ENCODE data around the gene RAD21L1. TPM values are rescaled to one million over a fixed set of nuclear protein-coding genes. Genes with fewer than 3 reads are reported as not detected.

Gene RAD21L1
- total RNA-seq, 1 donor from 2014 or later: not detected

DNA sequence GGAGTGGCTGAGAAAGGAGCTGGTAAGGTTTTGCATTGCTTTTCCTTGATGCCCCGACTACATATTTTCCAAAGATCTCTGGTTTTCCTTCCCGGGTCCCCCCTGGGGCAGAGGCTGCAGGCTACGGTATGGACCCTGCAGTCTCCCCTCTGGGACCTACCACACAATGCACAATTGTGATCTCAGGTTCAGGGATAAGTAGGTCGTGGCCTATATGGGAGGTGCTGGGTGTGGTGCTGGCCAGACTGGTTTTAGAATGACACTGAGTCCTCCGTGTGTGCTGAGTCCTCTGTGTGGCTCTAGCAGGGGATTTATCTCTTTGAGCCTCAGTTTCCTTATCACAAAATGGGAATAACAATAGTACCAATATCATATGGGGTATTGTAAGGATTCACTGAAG, 22.2 kb upstream of the RAD21L1 start:
- intact Hi-C loops (cut with DNase I): loop anchor here (10.0 kb wide), 1 partner anchor 389 kb away; no protein-coding TSS in a partner anchor
- no peak overlapping the region for H3K27ac ChIP-seq

DNA sequence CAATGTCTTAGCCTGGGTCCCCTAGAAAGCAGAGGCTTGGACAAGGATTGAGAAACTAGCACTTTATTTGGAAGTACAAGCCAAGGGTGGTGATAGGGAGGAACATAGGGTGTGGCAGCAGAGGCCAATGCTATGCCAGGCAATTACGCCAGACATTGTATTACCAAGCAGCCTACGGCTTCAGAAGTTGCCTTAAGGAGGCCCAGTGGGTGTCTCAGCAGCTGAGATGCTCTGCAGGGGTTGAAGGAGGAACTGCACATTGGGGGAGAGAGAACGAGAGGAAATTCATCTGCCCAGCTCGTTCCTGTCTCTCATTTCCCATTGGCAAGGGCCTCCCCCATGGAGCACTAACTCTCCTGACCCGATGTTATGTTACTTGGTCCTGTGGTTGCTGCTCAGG, 21.7 kb upstream of the RAD21L1 start:
- Histone ChIP-seq H3K4me1 (no peaks in the 10 kb centered on the region), H3K36me3 (no peaks in the 10 kb centered on the region), H3K9me3 (no peaks in the 10 kb centered on the region), H3K27me3 (no peaks in the 10 kb centered on the region), H3K27ac (no peak overlapping the region), H3K4me3 (no peak overlapping the region)
- intact Hi-C loops (cut with DNase I): loop anchor here (10.0 kb wide), 1 partner anchor 389 kb away; no protein-coding TSS in a partner anchor
- TF ChIP-seq POLR2A (IDR thresholded peaks at IDR 0.05) (no peak), CTCF (IDR thresholded peaks at IDR 0.05) (no peak), POLR2AphosphoS5 (IDR thresholded peaks at IDR 0.05; ENCODE audit: insufficient read depth in 1 of 2, low read depth in 1 of 2) (no peak)
- DNase-seq (ENCODE audit: extremely low spot score in 2 of 2): no peak

More for the DNA sequence above, 22.2 kb upstream of the RAD21L1 start:
- no peak for DNase-seq (ENCODE audit: extremely low spot score in 2 of 2)
- TF ChIP-seq CTCF (IDR thresholded peaks at IDR 0.05) (no peak), POLR2A (IDR thresholded peaks at IDR 0.05) (no peak), POLR2AphosphoS5 (IDR thresholded peaks at IDR 0.05; ENCODE audit: insufficient read depth in 1 of 2, low read depth in 1 of 2) (no peak)
- Histone ChIP-seq H3K4me1 (no peaks in the 10 kb centered on the region), H3K27me3 (no peaks in the 10 kb centered on the region), H3K9me3 (no peaks in the 10 kb centered on the region), H3K36me3 (no peaks in the 10 kb centered on the region), H3K4me3 (no peak overlapping the region)

DNA sequence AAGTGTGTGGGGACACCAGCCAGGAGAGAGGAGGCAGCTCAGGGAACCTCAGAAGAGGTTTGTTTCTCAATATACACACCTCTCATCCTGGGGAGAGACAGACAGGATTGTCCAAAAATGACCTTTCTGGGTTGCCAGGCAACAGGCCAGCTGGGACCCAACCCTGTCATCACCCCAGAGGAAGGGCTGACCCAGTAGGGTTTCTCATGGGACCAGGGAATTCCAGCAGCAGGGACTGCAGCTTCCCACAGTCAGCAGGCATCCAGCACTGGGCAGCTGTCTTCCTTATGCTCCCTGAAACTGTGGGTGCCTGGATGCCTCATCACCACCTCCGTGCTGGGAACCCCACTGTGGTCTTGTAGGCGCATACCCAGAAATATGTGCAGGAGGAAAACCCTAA, 21.3 kb upstream of the RAD21L1 start:
- H3K27ac ChIP-seq: no peak overlapping the region
- H3K4me3 ChIP-seq: no peak overlapping the region
- no peaks in the 10 kb centered on the region for H3K27me3 ChIP-seq
- no peaks in the 10 kb centered on the region for H3K4me1 ChIP-seq
- TF ChIP-seq POLR2AphosphoS5 (IDR thresholded peaks at IDR 0.05; ENCODE audit: insufficient read depth in 1 of 2, low read depth in 1 of 2) (no peak), POLR2A (IDR thresholded peaks at IDR 0.05) (no peak), CTCF (IDR thresholded peaks at IDR 0.05) (no peak)
- H3K9me3 ChIP-seq: no peaks in the 10 kb centered on the region
- DNase-seq (ENCODE audit: extremely low spot score in 2 of 2): no peak
- intact Hi-C loops (cut with DNase I): loop anchor here (10.0 kb wide), 1 partner anchor 390 kb away; no protein-coding TSS in a partner anchor
- no peaks in the 10 kb centered on the region for H3K36me3 ChIP-seq

DNA sequence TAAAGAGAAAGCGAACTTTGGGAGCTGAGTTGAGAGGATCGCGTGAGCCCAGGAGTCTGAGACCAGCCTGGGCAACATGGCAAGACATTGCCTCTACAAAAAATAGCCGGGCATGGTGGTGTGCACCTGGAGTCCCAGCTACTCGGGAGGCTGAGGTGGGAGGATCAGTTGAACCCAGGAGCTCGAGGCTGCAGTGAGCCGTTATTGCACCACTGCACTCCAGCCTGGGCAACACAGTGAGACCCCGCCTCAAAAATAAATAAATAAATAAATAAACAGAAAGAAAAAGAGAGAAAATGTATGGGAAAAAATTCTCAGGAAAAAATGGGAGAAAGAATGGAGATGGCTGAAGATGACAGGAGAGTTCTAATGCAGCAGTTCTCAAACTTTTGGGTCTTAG, 20.0 kb upstream of the RAD21L1 start:
- no peaks in the 10 kb centered on the region for H3K4me1 ChIP-seq
- no peak overlapping the region for H3K4me3 ChIP-seq
- DNase-seq (ENCODE audit: extremely low spot score in 2 of 2): peak; percentile 12 to 25
- intact Hi-C loops (cut with DNase I): loop anchor here (10.0 kb wide), 1 partner anchor 391 kb away; no protein-coding TSS in a partner anchor
- no peaks in the 10 kb centered on the region for H3K27me3 ChIP-seq
- no peak for TF ChIP-seq POLR2AphosphoS5 (IDR thresholded peaks at IDR 0.05; ENCODE audit: insufficient read depth in 1 of 2, low read depth in 1 of 2)
- TF ChIP-seq POLR2A (IDR thresholded peaks at IDR 0.05): no peak
- no peak for TF ChIP-seq CTCF (IDR thresholded peaks at IDR 0.05)
- no peaks in the 10 kb centered on the region for H3K9me3 ChIP-seq
- H3K27ac ChIP-seq: no peak overlapping the region
- no peaks in the 10 kb centered on the region for H3K36me3 ChIP-seq

DNA sequence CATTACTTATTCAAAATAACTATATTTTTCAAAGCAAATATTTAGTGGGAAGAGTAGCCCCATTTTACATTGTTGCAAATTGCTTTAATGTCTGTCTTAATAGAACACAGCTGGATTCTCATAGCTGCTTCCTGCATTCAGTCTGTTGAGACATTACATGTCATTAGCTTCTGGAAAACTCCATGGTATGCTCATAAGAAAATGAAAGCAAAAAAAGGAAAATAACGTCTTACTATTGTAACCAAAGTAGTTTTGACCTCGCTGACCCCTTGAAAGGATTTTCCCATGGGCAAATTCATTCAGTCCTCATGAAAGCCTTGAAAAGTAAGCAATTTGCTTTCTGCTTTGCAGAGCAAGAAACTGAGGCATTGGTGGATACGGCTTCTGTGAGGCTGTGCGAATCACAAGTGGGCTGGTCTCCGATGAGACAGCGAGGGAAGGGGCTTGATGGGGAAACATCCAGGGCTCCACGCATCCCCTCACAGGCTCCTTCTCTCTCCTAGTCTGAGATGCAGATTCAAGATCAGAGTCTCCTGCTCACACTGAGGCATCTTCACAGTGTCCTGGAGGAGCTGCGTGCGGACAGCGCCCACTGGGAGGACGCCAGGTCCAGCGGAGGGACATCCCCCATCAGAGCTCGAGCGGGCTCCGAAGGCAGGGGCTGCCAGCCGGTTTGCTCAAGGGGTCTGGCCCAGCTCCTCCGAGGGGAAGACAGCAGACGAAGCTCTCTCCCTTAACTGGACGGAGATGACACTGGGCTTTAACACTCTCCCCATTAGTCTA, 19.3 kb upstream of the RAD21L1 start:
- Histone ChIP-seq H3K4me1 (no peaks in the 10 kb centered on the region), H3K27ac (no peak overlapping the region), H3K36me3 (no peaks in the 10 kb centered on the region), H3K27me3 (no peaks in the 10 kb centered on the region), H3K4me3 (no peak overlapping the region), H3K9me3 (no peaks in the 10 kb centered on the region)
- DNase-seq (ENCODE audit: extremely low spot score in 2 of 2): peak; percentile 60 to 72
- no peak for TF ChIP-seq CTCF (IDR thresholded peaks at IDR 0.05)
- TF ChIP-seq POLR2AphosphoS5 (IDR thresholded peaks at IDR 0.05; ENCODE audit: insufficient read depth in 1 of 2, low read depth in 1 of 2): no peak
- TF ChIP-seq POLR2A (IDR thresholded peaks at IDR 0.05): no peak
- intact Hi-C loops (cut with DNase I): loop anchor here (10.0 kb wide), 1 partner anchor 392 kb away; no protein-coding TSS in a partner anchor
